Peyer's patch (tissue), 4 donors: ENCODE results near the gene TRIM52.

ENCODE experiments used
- POLR2A ChIP-seq, 2 donors: fragments of 450-650 bp; IDR thresholded peaks; one replicate each; pipeline ENCODE4 v1.5.1; 2017; ENCODE audit warnings: antibody characterized with exemption in 2 of 2, mild to moderate bottlenecking in 2 of 2, moderate library complexity in 2 of 2
- TF ChIP-seq, protein P1 (sequence below), 6 experiments: fragments of 450-650 bp in 4 of 6; fragments of 200-600 bp in 2 of 6; sonication (generic) in 1 of 6; IDR thresholded peaks; one replicate each; pipeline ENCODE4 v1.5.1; 2017 to 2019; ENCODE audit warnings: antibody characterized with exemption in 6 of 6, mild to moderate bottlenecking in 3 of 6, moderate library complexity in 1 of 6

DNA sequence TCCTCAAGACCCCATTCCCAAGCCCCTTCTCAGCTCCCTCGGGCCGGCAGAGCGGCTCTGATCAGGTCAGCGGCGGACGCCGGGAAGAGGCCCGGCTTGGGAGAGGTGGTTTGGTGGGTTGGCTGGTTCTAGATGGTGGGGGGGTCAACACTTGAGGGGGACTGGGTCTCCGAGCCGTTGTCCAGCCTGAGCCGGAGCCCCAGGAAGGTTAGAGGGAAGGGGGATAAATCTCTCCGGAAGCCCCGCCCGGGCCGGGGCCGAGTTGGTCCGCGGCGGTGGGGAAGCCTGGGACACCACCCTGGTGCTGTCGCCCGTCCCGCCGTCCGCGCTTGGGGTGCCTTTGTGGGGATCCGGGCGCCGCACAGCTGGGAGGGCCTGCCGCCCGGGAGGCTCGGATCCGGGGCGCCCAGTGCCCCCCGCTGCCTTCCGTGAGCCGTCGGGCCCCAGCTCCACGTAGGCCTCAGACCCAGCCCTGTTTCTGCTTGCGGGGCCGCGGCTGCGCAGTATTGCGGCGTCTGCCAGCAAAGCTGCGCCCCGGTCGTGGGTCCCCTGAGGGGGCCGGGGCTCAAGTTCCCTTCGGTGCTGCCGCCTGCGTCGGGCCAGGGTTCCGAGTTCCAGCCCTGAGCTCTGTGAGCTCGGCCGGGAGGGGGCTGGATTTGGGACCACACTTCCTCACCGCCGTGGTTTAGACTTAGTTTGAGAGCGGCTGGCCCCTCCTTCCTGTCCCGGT is 542 bp upstream of the TRIM52 start:
- TF ChIP-seq, protein P1, sequence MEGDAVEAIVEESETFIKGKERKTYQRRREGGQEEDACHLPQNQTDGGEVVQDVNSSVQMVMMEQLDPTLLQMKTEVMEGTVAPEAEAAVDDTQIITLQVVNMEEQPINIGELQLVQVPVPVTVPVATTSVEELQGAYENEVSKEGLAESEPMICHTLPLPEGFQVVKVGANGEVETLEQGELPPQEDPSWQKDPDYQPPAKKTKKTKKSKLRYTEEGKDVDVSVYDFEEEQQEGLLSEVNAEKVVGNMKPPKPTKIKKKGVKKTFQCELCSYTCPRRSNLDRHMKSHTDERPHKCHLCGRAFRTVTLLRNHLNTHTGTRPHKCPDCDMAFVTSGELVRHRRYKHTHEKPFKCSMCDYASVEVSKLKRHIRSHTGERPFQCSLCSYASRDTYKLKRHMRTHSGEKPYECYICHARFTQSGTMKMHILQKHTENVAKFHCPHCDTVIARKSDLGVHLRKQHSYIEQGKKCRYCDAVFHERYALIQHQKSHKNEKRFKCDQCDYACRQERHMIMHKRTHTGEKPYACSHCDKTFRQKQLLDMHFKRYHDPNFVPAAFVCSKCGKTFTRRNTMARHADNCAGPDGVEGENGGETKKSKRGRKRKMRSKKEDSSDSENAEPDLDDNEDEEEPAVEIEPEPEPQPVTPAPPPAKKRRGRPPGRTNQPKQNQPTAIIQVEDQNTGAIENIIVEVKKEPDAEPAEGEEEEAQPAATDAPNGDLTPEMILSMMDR (IDR thresholded peaks at IDR 0.05): peak in 1 of 6 experiments; percentile 4
- peak; percentile 76 to 78 for TF ChIP-seq POLR2A (IDR thresholded peaks at IDR 0.05)
